ENCODE measurements around the gene SLIT3.

Gene SLIT3

GRCh38 chr5:168755548-168756093 is 545.3 kb downstream of the SLIT3 start:
- H3K4me3 ChIP-seq (ENCODE audit: low read length), result no peak overlapping the region
- H3K9me3 ChIP-seq (ENCODE audit: insufficient read depth, low read length), result no peaks in the 10 kb centered on the region
- no peaks in the 10 kb centered on the region for H3K36me3 ChIP-seq (replicated peaks; ENCODE audit: low read depth, low read length)
- H3K4me2 ChIP-seq (ENCODE audit: low read length), result no peak overlapping the region
- no peaks in the 10 kb centered on the region for H3K79me2 ChIP-seq (ENCODE audit: low read length)
- H3K27me3 ChIP-seq (ENCODE audit: low read depth, low read length), result peaks cover 31% of the 10 kb centered on the region
- no peaks in the 10 kb centered on the region for H3K4me1 ChIP-seq (ENCODE audit: low read length)
- H2AFZ ChIP-seq (ENCODE audit: low read depth, low read length), result no peak overlapping the region
- TF ChIP-seq EZH2phosphoT487 (IDR thresholded peaks at IDR 0.05; ENCODE audit: low read depth), result no peak
- no peak overlapping the region for H3K9ac ChIP-seq (ENCODE audit: low read length)
- no peak overlapping the region for H3K27ac ChIP-seq (ENCODE audit: low read length)
- no peaks in the 10 kb centered on the region for H4K20me1 ChIP-seq (ENCODE audit: insufficient read depth, low read length)

- no peak for TF ChIP-seq EZH2phosphoT487 (IDR thresholded peaks at IDR 0.05; ENCODE audit: low read depth)
- TF ChIP-seq, protein P1, sequence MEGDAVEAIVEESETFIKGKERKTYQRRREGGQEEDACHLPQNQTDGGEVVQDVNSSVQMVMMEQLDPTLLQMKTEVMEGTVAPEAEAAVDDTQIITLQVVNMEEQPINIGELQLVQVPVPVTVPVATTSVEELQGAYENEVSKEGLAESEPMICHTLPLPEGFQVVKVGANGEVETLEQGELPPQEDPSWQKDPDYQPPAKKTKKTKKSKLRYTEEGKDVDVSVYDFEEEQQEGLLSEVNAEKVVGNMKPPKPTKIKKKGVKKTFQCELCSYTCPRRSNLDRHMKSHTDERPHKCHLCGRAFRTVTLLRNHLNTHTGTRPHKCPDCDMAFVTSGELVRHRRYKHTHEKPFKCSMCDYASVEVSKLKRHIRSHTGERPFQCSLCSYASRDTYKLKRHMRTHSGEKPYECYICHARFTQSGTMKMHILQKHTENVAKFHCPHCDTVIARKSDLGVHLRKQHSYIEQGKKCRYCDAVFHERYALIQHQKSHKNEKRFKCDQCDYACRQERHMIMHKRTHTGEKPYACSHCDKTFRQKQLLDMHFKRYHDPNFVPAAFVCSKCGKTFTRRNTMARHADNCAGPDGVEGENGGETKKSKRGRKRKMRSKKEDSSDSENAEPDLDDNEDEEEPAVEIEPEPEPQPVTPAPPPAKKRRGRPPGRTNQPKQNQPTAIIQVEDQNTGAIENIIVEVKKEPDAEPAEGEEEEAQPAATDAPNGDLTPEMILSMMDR (IDR thresholded peaks at IDR 0.05; ENCODE audit: low read depth, low read length), result no peak
- Histone ChIP-seq H3K9ac (ENCODE audit: low read length) (no peak overlapping the region), H3K4me1 (ENCODE audit: low read length) (no peaks in the 10 kb centered on the region), H3K36me3 (replicated peaks; ENCODE audit: low read depth, low read length) (no peaks in the 10 kb centered on the region), H3K9me3 (ENCODE audit: insufficient read depth, low read length) (no peaks in the 10 kb centered on the region), H3K4me2 (ENCODE audit: low read length) (no peak overlapping the region), H3K4me3 (ENCODE audit: low read length) (no peak overlapping the region), H3K79me2 (ENCODE audit: low read length) (no peaks in the 10 kb centered on the region), H2AFZ (ENCODE audit: low read depth, low read length) (no peak overlapping the region), H3K27me3 (ENCODE audit: low read depth, low read length) (peaks cover 39% of the 10 kb centered on the region), H3K27ac (ENCODE audit: low read length) (no peak overlapping the region), H4K20me1 (ENCODE audit: insufficient read depth, low read length) (no peaks in the 10 kb centered on the region)
These were observed 547.2 kb downstream of the SLIT3 start for GRCh38 chr5:168753691-168754254.

DNA sequence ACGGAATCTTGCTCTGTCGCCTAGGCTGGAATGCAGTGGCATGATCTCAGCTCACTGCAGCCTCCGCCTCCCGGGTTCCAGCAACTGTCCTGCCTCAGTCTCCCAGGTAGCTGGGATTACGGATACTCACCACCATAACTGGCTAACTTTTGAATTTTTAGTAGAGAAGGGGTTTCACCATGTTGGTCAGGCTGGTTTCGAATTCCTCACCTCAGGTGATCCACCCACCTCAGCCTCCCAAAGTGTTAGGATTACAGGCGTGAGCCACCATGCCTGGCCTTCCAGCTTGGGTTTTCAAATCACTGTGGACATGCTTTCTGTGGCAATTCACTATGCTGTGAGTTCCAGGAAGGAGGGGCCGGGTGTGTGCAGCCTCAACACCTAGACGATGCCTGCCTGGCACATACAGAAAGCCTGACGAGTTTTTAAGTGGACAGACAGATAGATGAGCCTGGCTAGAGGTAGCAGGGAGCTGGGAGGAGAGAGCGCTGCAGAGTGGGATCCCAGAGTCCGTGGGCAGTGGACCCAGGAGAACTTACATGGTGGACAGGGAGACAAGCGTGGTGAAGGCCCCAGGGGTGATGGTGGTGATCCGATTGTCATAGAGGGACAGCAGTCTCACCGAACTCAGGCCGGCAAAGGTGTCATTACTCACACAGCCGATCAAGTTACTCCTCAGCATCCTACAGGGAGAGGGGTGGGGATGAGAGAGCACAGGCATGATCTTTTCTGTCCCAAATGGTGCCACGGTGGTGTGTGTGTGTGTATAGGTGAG is 548.3 kb downstream of the SLIT3 start:
- H3K9me3 ChIP-seq (ENCODE audit: insufficient read depth, low read length), result no peaks in the 10 kb centered on the region
- no peaks in the 10 kb centered on the region for H3K36me3 ChIP-seq (replicated peaks; ENCODE audit: low read depth, low read length)
- no peak overlapping the region for H2AFZ ChIP-seq (ENCODE audit: low read depth, low read length)
- H3K4me2 ChIP-seq (ENCODE audit: low read length), result no peak overlapping the region
- H3K4me1 ChIP-seq (ENCODE audit: low read length), result no peaks in the 10 kb centered on the region
- peaks cover 40% of the 10 kb centered on the region for H3K27me3 ChIP-seq (ENCODE audit: low read depth, low read length)
- no peaks in the 10 kb centered on the region for H3K79me2 ChIP-seq (ENCODE audit: low read length)
- no peak overlapping the region for H3K27ac ChIP-seq (ENCODE audit: low read length)
- H3K9ac ChIP-seq (ENCODE audit: low read length), result no peak overlapping the region
- no peak overlapping the region for H3K4me3 ChIP-seq (ENCODE audit: low read length)
- no peaks in the 10 kb centered on the region for H4K20me1 ChIP-seq (ENCODE audit: insufficient read depth, low read length)
- no peak for TF ChIP-seq EZH2phosphoT487 (IDR thresholded peaks at IDR 0.05; ENCODE audit: low read depth)
- TF ChIP-seq, protein P1 (IDR thresholded peaks at IDR 0.05; ENCODE audit: low read depth, low read length), result no peak

- no peaks in the 10 kb centered on the region for H3K4me1 ChIP-seq (ENCODE audit: low read length)
- TF ChIP-seq EZH2phosphoT487 (IDR thresholded peaks at IDR 0.05; ENCODE audit: low read depth), result no peak
- TF ChIP-seq, protein P1 (IDR thresholded peaks at IDR 0.05; ENCODE audit: low read depth, low read length), result no peak
- H3K27me3 ChIP-seq (ENCODE audit: low read depth, low read length), result peaks cover 40% of the 10 kb centered on the region
- no peak overlapping the region for H2AFZ ChIP-seq (ENCODE audit: low read depth, low read length)
- H3K79me2 ChIP-seq (ENCODE audit: low read length), result no peaks in the 10 kb centered on the region
- H4K20me1 ChIP-seq (ENCODE audit: insufficient read depth, low read length), result no peaks in the 10 kb centered on the region
- no peaks in the 10 kb centered on the region for H3K36me3 ChIP-seq (replicated peaks; ENCODE audit: low read depth, low read length)
- H3K27ac ChIP-seq (ENCODE audit: low read length), result no peak overlapping the region
- H3K4me2 ChIP-seq (ENCODE audit: low read length), result no peak overlapping the region
- H3K4me3 ChIP-seq (ENCODE audit: low read length), result no peak overlapping the region
- H3K9ac ChIP-seq (ENCODE audit: low read length), result no peak overlapping the region
- no peaks in the 10 kb centered on the region for H3K9me3 ChIP-seq (ENCODE audit: insufficient read depth, low read length)
These were observed 548.9 kb downstream of the SLIT3 start for GRCh38 chr5:168752012-168752411.
